VCaP (cell line): Measurements from ENCODE around the gene LTB4R.

Source experiments
- H3K27ac ChIP-seq: fragments of 450-650 bp; 2 replicates; pipeline ENCODE4 v1.5.1; 2017
- TF ChIP-seq, protein P1 (sequence below): fragments of 450-650 bp; conservative IDR thresholded peaks from 2 replicates; pipeline ENCODE4 v1.5.1; 2017; ENCODE audit warnings: mild to moderate bottlenecking, moderate library complexity

Gene LTB4R

DNA sequence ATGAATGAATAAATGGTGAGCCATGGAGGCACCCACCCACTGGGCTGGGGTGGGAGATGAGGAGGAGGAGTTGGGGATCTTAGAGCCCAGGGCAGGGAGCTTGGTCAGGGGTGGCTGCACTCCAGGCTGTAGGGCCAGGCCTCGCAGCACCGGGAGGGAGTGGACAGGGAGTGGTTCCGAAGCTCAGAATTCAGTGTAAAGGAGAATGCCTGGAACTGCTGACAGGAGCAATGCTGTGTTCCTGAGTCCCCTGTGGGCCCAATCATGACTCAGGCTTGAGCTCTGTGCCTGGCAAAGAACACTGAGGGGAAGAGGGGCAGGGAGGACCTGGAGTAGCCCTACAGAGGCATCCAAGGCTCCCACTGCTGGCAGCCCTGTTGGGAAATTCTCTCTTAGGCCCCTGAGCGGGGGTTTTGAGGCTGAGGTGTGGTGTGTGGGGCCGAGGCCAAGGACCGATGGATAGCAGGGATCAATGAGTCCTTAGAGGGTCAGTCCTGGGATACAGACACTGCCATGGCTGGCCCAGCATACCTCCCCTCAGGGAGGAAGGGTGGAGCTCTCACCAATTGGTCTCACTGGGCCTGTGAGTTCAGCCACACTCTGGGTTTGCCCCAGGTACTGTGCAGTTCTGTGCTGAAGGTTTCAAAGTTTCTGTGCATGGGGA, 30.4 kb upstream of the LTB4R start:
- TF ChIP-seq, protein P1, sequence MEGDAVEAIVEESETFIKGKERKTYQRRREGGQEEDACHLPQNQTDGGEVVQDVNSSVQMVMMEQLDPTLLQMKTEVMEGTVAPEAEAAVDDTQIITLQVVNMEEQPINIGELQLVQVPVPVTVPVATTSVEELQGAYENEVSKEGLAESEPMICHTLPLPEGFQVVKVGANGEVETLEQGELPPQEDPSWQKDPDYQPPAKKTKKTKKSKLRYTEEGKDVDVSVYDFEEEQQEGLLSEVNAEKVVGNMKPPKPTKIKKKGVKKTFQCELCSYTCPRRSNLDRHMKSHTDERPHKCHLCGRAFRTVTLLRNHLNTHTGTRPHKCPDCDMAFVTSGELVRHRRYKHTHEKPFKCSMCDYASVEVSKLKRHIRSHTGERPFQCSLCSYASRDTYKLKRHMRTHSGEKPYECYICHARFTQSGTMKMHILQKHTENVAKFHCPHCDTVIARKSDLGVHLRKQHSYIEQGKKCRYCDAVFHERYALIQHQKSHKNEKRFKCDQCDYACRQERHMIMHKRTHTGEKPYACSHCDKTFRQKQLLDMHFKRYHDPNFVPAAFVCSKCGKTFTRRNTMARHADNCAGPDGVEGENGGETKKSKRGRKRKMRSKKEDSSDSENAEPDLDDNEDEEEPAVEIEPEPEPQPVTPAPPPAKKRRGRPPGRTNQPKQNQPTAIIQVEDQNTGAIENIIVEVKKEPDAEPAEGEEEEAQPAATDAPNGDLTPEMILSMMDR: no peak
- no peak overlapping the region for H3K27ac ChIP-seq

- no peak overlapping the region for H3K27ac ChIP-seq
- TF ChIP-seq, protein P1: no peak
These were observed 29.7 kb upstream of the LTB4R start for GRCh38 chr14:24281636-24282035.

DNA sequence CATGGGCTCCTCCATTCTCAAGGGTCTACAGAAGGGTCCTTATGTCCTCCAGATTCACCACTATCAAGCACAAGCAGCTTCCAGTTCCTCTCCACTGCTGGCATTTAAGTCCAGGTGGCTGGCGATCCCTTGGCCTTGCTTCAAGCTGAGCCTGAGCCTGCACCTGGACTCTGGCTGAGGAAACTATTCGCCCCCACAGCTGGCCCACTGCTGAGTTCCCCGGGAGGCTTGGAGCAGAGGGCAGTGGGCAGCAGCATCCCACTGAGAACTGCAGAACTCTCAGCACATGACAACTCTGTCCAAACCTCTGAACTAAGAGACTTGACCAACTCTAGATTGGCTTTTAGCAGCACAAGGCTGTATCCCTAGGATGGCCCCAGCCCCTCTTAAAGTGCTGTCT, 28.6 kb upstream of the LTB4R start:
- TF ChIP-seq, protein P1: no peak
- H3K27ac ChIP-seq: no peak overlapping the region

DNA sequence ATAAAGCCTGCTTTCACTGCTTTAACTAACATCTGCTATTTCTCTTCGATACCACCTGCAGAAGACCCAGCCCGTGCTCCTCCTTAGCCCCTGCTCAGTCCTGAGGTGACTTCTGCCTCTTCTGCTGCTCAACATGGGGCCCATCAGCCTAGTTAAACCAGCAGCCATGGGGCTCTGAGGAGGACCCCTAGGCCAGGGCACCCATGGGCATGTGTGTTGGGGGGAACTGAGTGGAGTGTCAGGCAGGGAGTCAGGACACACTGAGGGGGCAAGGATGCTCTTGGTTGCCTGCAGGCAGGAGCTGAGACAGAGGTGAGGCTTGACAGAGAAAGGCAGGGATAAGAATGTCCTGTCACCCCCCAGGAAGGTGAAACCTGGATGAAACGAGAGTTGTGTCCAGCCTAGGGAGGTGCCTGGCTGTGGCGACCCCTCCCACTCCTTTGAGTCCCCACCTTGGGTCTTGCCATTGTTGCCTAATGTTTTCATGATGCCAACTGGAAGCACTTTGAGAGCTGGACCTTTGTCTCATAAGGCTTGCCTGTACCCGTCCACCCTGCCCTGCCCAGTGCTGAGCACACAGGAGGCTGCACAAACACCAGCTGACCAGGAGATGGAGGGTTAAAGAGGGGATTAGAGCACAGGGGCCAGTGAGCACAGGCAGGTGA, 27.4 kb upstream of the LTB4R start:
- H3K27ac ChIP-seq: no peak overlapping the region
- TF ChIP-seq, protein P1: no peak

GRCh38 chr14:24284501-24285035, 26.7 kb upstream of the LTB4R start:
- no peak overlapping the region for H3K27ac ChIP-seq
- TF ChIP-seq, protein P1: no peak

DNA sequence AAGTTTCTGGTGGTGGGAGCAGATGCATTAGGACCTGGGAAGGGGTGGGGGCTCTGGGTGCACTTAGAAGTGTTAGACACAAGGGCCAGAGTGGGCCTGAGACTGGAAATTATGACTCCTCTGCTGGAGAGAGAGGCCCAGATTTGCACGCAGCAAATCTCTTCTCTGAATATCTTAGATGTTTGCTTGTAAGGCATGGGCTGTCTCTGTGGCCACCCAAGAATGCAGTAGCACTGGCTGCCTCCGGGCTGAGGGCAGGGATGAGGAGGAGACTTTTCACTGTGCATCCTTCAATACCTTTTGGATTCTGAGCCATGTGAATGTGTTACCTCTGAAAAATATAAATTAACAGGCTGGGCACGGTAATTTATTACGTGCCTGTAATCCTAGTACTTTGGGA, 26.0 kb upstream of the LTB4R start:
- H3K27ac ChIP-seq: no peak overlapping the region

GRCh38 chr14:24286996-24287395, 24.3 kb upstream of the LTB4R start:
- H3K27ac ChIP-seq: no peak overlapping the region
- TF ChIP-seq, protein P1: no peak

More for the DNA sequence above, 26.0 kb upstream of the LTB4R start:
- TF ChIP-seq, protein P1: no peak
